GM10847 (cell line): ENCODE measurements around the gene TRIM15.

Experiments used
- POLR2A ChIP-seq: IDR thresholded peaks from 2 replicates; pipeline ENCODE4 v1.6.1; 2011; ENCODE audit not compliant: insufficient read length; ENCODE audit errors: extremely low read depth

TRIM15 gene

GRCh38 chr6:30155520-30156261 lies 7.7 kb upstream of the TRIM15 start:
- TF ChIP-seq POLR2A: no peak

DNA sequence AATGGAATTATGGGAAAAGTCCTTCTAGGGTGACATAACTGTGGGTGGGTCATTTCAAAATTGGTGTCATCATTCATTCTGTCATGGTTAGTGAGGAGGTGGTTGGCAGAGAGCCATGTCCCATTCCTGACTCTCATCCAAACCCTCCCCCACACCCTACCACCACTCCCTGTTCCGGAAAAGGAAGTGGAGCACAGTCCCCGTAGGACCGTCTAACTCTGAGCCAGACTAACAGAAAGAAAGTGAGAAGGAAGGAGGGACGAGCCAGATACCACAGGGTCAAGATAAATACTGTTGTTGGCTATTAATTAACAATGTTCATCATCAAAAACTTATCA lies 7.1 kb upstream of the TRIM15 start:
- TF ChIP-seq POLR2A: no peak

GRCh38 chr6:30156774-30157173 lies 6.6 kb upstream of the TRIM15 start:
- no peak for TF ChIP-seq POLR2A

DNA sequence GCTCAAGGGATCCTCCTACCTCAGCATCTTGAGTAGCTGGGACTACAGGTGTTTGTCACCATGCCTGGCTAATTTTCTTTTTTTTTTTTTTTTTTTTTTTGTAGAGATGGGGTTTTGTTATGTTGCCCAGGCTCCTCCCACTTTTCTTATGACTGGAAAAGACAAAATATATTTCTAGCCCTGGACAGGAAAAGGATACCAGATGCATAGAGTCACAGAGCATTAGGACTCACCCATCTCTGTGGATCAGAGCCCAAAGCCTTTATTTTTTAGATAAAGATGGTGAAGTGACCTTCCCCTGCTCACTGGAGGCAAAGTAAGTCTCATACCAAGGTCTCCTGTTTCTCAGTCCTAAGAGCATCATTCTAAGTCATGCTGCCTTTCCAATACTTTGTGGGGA lies 5.8 kb upstream of the TRIM15 start:
- TF ChIP-seq POLR2A: no peak

DNA sequence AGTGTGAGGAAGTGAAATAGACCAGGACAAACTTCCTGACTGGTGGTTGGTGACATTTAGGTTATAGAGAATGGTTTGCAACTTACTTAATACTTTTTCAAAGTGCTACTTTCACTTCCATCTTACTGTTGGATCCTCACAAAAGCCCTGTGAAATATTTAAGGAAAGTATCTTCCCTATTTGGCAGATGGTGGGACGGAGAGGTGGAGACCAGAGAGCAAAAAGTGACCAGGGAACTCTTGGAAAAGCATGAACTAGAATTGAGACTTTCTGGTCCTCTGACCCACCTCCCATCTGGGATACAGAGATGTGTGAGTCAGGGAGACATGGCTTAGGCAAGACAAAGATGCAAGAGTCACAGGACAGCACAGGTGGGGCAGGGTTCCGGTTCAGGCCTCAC lies 5.3 kb upstream of the TRIM15 start:
- no peak for TF ChIP-seq POLR2A

- no peak for TF ChIP-seq POLR2A
Measured at GRCh38 chr6:30158475-30159040, 4.8 kb upstream of the TRIM15 start.

GRCh38 chr6:30160008-30160784 lies 3.1 kb upstream of the TRIM15 start:
- no peak for TF ChIP-seq POLR2A

GRCh38 chr6:30160785-30161531 lies 2.4 kb upstream of the TRIM15 start, which contains the start of gene TRIM10:
TRIM10 (minus strand) TSS chr6:30161211; CDS start chr6:30160858, 353 bp downstream.
- no peak for TF ChIP-seq POLR2A

DNA sequence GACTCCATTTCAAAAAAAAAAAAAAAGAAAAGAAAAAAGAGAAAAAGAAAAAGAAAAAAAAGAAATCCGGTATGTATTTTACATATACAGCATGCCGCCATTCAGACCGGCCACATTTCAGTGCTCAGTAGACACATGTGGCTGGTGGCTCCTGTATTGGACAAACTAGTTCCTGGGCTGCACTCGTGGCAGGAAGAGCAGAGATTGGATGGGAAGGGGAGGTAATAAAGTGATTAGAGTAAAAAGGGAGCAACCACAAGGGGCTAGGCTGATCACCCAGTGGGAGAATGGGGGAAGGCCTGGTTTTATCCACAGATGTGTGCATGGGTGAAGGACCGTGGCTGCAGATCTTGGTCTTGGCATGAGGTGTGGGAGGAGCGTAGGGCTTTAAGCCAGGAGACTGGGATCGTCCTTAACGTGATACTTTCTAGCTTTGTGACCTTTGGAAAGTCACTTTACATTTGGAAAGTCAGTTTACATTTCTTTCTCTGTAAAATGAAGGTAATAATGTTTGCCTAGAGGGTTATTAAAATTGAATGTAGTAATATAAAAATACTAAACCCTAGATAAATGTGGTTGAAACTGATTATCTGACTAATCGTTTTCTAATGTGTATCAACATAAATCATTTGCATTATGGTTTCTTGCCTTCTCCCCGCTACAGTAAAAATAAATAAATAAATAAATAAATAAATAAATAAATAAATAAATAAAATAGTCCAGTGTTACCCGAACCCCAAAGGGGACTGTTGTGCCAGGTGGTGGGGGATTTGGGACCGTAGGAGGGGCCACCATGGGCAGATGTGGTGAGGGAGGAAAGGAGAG lies 869 bp upstream of the TRIM15 start:
- no peak for TF ChIP-seq POLR2A

DNA sequence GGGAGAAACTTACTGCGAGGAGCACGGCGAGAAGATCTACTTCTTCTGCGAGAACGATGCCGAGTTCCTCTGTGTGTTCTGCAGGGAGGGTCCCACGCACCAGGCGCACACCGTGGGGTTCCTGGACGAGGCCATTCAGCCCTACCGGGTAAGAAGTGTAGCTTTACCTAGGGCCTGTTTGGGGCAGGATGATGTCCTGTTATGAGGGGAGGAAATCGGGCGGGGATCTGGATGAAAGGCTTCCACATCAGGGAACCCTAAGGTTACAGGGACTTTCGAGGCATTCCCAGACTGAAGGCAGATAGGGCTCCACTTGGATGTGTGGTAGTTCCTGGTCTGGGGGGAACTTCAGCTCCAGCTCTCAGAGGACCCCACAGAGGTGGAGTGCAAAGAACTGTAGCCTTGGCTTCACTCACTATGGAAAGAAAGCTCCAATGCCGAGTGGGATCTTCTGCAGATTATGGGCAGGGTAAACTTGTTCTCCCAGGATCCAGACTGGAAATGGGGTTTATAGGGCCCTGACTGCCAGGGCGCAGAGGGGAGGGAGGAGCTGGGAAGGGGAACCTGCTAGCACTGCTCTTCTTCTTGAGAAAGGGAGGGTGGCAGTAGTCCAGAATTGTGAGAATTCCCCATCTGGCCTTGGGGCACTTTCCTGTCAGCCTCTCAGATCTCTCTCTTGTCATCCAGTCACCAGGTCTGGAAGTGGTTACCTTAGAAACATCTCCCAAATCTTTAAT lies 740 bp downstream of the TRIM15 start:
- TF ChIP-seq POLR2A: no peak

DNA sequence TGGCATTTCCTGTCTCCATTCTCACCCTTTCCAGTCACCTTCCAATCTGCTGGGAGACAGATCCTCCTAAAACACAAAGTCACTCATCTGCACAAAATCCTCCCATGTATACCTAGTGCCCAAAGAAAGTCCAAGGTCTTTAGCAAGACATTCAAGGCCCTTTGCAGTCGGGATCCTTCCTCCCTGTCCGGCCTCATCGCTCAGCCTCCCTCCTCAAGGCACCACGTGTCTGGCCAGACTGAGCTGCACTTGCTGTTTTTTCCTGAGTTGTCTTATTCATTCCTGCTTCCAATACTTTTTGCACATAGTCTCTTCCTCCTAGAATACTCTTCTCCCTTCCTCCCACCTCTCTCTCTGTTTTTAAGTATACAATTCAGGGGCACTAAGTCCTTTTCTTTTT lies 1.4 kb downstream of the TRIM15 start:
- no peak for TF ChIP-seq POLR2A

DNA sequence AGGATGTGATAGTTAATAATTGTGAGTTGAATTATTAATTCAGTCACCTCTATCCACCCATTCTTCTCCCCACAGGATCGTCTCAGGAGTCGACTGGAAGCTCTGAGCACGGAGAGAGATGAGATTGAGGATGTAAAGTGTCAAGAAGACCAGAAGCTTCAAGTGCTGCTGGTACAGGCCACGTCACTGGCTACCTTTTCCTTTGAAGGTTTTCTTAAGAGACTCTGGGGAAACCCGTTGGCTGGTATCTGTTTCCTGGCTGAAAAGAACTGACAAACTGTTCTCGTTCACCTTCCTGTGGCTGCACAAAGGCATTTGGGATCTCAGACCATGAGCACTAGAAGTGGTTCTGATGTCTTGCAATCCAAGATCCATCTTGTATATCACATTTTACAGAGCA lies 3.8 kb downstream of the TRIM15 start:
- TF ChIP-seq POLR2A: no peak

GRCh38 chr6:30168741-30169140 lies 5.4 kb downstream of the TRIM15 start:
- no peak for TF ChIP-seq POLR2A
